Kasumi-1 (cell line): ENCODE measurements around the gene LIMK2.
A peak's percentile ranks its signal among the peaks of the same experiment; 100 is the strongest.
"Not testable (repeated sequence)": the region's sequence is repeated elsewhere in the genome, so short reads cannot be mapped to it uniquely, and the experiment has no call there.

Experiments used
- DNase-seq, 2 experiments: peaks; one replicate each; lab custom pipeline; 2025; lab: John Stamatoyannopoulos, UW

The LIMK2 gene

DNA sequence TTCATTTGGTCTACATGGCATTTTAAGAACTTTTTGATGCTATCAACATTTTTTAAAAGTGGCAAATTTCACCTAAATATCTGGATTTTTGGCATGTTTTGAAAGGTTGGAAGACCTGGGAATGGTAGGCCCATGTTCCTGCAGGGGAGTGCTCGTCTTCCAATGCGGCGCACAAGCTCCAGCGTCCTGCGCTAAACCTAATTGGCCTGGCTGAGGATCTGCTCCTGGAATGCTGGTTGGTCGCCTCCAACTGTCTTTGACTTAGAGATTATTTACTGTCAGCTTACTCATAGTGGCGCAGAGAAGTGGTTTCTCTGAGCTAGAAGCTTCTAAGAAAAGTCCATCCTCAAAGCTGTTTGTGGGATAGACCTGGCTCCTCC lies 626 bp upstream of the LIMK2 start:
- DNase-seq, result no peak

DNA sequence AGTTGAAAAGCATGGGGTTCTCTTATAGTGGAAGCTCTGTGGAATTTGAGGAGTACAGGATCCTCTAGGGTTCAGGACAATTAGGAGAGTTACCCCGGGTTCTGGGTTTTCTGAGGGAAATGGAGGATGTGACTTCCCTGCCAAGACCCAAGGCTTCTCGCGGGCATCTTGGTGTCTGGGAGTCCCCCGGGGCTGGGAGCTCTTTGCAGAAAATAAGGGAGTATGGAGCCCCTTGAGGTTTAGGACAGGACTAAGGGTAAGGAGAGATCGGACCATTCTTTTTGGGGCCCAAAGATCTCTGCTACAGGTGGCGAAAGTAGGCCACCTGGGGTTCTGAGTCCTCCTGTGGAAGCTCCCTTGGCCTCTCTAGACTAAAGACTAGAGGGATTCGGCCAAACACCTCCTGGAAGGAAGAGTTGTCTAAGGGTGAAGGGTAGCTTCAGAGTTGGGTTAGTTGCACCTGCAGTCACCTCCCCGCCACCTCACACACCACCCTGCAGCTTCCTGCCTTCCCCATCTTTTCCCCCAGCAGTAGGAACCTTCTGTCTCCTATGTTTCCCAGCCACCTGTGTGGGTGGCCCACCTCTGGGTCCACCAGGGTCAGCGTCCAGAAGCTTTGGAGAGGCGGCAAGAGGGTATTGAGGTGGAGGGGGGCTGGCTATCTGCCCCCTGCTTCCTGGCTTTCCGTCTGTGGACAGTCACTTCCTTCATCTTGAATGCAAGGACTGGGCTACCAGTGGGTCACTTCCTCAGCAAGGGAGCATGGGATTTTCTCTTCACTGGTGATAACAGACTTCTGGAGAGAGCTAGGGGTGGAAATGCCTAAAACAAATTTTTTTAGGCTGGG lies 908 bp downstream of the LIMK2 start:
- no peak for DNase-seq

DNA sequence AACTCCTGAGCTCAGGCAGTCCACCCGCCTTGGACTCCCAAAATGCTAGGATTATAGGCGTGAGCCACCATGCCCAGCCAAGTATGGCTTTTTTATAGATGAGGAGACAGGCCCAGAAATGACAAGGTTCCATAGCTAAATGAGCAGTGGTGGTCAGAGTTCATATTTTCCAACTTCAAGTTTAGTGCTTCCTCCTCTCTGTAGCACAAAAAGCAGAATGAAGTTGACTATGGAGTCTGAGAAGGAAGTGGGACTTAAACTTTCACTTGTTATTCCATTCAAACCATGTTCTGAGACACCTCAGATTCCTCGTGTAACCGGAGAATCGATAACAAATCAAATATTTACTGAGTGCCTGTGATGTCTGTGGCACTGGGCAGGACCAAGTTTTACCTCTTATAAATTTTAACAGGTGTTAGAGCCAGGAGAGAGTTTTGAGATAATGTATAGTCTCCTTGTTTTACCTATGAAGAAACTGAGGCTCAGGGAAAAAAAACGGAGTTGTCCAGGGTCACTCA lies 3.0 kb downstream of the LIMK2 start:
- DNase-seq, result no peak

DNA sequence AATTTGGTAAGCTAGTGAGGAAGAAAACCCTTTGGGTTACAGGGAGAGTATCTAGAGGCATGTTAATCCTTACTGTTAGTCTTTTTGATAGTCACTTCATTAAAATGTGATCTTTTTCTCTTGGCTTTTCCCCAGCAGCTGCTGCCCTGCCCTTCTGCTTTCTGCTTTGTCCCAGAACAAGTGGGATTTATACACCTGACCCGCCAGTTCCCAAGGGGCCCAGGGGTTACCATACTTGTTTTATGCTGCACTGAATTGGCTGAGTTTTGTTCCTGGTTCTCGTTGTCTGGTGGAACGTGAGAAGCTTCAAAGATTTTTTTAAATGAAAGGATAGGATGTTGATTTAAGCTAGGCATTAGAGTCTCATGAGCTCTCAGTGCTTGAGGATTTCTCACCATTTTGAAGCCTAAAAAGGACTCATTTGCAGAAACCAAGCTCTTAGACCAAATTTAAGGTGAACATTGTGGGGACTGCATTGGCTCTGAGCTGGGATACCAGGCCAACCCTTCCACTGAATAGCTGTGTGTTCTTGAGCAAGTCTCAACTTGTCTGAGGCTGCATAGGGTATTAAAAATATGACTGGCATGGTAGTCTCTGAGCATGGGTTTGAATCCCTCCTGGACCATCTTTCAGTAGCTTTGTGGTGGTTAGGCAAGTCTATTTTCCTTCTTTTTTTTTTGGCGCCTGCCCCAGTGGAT lies 6.6 kb downstream of the LIMK2 start:
- DNase-seq, result no peak

DNA sequence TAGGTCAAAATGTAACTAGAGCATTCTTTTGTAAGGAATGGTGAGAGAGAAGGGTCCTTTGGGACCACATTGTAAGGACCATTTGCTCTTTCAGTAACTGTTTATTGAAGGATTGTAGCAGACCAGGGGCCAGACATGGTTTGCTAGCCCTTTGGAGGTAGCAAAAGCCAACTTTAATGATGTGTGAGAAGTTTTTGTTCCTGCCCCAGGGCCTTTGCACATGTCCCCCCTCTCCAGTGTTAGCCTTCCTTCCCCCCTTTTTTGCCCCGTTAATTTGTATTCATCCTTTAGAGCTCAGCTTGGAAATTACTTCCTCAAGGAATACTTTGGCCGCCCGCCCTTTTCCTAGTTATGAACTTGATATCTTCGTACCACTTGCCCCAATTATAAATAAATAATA lies 9.0 kb downstream of the LIMK2 start:
- DNase-seq, result no peak

DNA sequence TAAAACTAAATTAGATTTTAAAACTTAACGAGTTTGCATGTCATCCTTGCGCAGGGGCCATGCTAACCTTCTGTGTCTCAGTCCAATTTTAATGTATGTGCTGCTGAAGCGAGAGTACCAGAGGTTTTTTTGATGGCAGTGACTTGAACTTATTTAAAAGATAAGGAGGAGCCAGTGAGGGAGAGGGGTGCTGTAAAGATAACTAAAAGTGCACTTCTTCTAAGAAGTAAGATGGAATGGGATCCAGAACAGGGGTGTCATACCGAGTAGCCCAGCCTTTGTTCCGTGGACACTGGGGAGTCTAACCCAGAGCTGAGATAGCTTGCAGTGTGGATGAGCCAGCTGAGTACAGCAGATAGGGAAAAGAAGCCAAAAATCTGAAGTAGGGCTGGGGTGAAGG lies 10.6 kb downstream of the LIMK2 start:
- no peak for DNase-seq

DNA sequence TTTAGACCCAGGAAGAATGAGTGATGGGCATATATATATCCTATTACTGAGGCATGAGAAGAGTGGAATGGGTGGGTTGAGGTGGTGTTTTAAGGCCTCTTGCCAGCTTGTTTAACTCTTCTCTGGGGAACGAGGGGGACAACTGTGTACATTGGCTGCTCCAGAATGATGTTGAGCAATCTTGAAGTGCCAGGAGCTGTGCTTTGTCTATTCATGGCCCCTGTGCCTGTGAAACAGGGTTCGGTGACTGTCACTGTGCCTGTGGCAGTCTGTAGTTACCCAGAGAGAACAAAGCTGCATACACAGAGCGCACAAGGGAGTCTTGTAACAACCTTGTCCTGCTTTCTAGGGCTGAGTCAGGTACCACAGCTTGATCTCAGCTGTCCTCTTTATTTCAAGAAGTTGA lies 11.7 kb downstream of the LIMK2 start:
- DNase-seq, result no peak

DNA sequence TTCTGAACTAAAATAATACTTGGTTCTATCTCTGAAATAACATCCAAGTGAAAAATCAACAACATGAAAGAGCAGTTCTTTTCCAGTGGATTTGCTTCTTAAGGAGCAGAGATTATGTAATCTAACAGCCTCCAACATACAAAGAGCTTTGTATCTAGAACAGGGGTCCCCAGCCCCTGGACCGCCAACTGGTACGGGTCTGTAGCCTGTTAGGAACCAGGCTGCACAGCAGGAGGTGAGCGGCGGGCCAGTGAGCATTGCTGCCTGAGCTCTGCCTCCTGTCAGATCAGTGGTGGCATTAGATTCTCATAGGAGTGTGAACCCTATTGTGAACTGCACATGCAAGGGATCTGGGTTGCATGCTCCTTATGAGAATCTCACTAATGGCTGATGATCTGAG lies 12.6 kb downstream of the LIMK2 start:
- DNase-seq, result not testable (repeated sequence)

DNA sequence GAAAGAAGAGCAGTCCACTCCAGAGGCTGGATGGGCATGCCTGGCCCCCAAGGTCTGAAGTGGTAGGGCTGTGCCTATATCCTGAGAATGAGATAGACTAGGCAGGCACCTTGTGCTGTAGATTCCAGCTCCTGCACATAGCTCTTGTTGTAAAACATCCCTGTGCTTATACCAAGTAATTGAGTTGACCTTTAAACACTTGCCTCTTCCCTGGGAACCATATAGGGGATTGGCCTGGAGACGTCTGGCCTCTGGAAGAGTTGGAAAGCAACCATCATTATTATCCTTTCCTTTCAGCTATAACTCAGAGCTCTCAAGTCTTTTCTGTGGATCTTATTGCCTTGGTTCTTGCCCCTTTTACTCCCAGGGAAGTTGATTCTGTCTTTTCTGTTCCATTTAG lies 15.1 kb downstream of the LIMK2 start:
- DNase-seq, result no peak

DNA sequence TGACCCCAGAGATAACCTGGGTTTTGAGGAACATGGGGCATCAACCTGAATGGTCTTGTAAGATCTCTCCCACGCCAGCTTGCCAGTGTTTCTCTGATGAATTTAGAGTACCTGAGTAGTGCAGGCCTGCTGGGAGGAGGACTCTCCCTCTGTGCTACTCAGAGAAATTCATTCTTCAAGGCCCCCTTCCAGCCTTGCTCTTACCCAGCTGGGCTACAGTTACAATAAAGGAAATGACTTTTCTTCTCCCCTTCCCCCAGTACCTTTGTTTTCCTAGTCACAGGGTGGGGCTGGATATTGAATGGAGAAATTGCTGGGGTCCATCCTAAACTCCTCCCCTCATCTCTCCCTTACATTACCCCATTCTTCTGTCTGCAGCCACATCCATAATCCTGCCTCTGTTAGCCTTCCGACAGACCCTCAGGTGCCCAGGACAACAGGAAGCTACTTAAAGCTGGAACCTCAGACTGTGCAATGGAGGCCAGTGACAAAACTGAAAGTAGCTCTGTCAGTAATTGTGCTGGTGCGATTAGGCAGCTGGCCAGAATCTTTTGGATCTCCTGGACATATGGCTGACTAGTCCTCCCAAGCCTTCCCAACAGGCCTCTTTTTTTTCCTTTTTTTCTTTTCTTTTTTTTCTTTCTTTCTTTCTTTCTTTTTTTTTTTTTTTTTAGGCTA lies 17.4 kb downstream of the LIMK2 start:
- DNase-seq, result no peak

DNA sequence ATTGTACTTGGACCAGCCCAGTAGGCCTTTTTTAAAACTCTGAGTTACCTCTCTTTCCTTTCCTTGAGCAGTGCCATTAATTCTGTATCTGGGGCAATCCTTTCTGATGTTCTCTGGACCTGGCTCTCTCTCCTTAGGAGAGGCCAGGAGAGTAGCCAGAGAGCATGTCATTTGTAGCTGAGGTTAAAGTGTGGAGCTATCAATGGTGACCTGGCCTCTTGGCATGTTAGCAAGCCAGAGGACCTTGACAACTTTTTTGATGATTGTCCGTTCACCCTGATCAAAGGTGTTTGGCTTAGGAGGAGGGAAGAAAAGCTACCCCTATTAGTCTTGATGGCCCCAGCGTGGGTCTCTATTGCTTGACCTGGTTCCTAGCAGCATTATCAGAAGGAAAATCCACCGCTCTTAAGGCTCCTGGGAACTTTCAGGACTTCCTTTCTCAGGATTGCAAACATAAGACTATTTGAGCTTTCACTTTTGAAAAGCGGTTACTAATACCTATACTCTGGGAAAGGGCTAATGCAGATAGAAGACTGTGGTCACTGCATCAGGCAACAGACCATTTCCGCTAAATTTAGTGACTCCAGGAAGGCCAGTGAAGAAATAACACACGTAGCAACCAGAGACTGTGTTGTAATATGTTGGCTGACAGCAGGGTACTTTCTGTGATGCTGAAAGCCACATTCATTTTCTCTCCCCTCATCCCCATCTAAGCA lies 18.2 kb downstream of the LIMK2 start:
- DNase-seq, result peak; percentile 36

DNA sequence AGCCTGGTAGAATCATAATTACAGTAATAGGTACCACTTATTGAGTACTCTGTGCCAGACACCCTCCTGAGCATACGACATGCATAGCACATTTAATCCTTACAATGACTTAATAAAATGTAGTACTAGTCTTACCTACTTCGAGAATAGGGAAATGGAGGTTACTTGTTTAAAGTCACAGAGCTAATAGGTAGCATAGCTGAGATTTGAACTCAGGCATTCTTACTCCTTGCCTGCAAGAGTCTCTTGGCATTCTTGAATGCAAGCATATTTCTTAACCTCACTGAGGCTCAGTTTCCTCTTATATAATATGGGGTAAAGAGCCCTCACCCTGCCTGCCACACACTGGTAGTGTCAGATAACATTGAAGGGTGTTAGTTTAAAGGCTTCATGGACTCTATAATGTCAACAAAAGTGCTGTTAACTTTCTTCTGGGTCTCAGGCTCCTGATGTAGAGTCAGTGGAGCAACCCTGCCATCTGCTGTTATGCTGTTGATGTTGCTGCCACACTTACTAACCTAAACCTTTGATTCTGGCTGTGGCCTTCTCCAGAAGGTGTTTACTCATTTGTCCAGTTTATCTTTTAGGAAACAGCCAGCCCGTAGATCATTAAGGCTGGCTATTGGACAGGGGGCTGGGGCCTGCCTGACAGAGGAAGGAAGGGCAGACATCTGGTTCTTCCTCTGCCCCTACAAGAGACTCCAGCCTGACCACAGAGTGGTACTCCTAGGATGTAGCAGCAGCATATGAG lies 18.9 kb downstream of the LIMK2 start:
- DNase-seq, result peak; percentile 75 to 86

DNA sequence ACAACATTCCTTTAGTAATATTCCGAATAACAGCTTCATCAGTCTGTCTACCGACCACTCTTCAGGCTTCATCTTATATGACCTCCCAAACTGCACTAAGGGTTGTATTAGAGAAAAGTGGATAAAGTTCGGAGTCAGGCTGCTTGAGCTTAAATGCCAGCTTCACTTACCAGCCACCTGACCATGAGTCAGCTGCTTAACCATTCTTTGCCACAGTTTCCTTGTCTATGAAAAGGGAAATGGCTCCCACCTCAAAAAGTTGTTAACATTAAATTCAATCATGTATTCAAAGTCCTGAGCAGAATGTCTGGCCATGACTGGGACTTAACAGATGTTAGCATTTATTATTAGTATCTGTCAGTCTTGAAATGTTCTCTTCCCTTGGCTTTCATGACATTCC lies 20.9 kb downstream of the LIMK2 start:
- peak in 1 of 2 experiments; percentile 10 for DNase-seq

DNA sequence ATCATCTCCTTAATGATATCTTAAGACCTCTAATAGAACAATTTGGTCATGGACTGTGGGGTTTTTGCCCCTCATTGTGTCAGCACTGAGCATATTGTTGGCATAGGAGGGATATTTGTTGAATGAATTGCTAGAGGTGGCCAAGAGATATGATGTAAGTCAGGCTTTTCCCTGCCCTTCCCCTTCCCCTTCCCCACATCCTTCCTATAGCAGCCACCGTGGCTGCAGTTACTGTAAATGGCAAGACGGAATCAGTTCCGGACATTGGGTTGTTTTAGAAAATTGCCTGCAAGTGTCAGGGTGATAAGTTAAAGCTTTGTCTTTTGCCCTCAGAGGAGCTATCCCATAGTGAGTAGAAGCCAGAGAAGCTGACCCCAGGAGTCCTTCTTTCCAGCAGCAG lies 23.0 kb downstream of the LIMK2 start:
- DNase-seq, result peak; percentile 50 to 53

DNA sequence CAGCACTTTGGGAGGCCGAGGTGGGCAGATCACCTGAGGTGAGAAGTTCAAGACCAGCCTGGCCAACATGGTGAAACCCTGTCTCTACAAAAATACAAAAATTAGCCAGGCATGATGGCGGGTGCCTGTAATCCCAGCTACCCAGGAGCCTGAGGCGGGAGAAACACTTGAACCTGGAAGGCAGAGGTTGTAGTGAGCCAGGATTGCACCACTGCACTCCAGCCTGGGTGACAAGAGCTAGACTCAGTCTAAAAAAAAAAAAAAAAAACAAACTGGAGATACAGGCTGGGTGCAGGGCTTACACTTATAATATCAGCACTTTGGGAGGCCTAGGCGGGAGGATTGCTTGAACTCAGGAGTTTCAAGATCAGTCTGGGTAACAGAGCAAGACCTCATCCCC lies 23.9 kb downstream of the LIMK2 start:
- not testable (repeated sequence) for DNase-seq

DNA sequence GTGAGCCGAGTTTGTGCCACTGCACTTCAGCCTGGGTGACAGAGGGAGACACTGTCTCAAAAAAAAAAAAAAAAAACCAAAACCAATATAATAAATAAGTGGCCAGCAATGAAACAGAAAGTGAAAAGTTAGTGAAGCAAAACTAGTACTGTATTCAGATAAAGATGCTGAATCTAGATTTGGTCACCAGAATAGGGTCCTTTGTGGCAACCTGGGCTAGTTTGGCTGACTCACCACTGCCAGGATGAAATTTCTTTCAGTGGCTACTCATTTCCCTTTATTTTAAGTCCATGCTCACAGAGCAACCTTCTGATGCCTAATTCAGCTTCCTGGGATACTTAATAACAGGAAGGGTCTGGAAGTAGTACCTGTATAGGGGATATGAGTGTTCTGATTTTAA lies 26.0 kb downstream of the LIMK2 start:
- no peak for DNase-seq

DNA sequence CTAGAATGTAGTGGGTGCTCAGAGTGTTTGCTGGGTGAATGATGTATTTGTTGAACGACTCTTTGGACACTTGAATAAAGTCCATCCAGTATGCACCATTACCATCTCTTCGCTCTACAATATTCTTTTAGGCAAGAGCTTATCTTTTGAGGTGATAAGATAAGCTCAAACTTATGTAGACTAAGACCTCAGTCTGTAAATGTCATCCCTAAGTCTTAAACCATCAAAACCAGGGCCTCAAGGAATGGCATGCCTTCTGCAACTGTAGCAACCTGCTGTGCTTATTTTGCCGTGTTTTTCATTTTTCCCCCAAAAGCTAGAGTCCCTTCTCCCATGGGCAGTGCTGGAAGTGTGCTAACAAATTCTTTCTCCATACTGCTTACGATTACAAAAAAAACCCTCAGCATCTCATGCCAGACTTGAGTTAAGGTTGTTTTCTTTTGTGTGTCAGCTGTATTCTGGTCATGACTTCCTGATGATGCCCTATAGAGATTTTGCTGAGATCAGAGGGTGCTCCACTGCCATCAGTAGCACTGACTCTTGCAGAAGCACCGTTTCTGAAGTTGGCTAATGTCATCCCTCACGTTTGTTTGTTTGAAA lies 27.8 kb downstream of the LIMK2 start:
- no peak for DNase-seq

DNA sequence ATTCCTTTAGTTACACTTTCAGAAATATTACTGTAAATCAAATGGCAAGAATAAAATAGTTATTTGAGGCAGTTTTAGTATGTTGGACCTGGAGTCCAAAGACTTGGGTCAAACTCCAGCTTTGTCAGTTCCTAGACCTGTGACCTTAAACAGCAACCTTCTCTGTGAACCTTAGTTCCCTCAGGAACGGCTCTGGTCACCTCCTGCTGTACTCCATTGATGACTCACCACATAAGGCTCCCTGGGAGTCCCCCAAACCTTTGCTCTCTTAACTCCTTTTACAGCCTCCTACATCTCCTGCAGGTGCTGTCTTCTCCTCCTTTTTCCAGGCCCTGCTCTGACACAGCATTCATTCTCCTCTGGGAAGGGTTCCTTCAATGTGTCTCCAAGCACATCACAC lies 29.1 kb downstream of the LIMK2 start:
- DNase-seq, result no peak

DNA sequence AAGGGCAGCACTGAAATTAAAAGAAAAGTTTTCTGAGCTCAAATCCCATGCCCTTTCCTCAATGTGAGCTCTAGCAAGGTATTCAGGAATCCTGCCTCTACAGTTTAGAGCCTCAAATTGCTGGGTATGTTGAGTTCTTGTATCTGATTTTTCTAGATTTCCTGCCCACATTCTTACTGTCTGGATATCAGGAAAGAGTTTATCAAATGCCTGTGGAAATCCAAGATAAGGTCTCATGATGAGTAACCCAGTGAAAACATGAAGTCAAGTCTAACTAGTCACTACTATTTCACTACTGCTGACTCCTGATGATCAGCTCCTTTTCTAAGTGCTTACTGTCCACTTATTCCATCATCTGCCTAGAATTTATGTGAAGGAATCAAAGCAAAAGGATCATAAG lies 29.8 kb downstream of the LIMK2 start:
- no peak for DNase-seq

DNA sequence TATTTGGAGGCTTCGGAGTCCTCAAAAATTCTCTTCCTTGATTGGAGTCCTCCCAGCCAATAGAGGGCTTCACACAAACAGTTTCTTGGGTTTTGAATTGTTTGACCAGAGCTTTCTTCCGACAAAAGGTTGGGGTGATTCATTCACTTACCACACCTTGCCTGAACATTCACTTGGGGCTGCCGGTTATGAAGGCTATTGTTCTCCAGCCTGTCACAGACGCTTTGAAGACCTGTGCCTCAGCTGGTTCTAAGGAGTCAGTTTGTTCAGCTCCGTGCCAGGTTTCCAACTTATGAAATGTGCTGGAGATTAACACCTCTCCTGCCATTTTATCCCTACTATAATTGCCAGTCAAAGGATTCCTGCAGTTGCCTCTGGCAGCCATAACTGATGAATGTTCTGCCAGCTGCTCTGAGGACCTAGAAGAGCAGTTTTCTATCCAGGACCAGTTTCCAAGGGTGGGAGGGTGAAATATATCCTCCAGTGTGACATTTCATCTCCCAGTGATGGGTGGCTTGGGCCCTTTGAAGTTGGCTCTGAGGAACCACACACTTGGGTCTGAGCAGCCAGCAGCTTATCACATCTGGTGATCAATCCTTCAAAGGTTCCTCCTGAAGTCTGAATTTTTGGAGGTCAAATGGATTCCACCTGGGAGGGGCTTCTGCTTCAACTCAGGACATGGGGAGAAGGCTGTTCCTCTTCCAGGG lies 31.4 kb downstream of the LIMK2 start:
- no peak for DNase-seq
